H1 (cell line): ENCODE measurements around the gene FAM222B. TPM values are rescaled to one million over a fixed set of nuclear protein-coding genes. Genes with fewer than 3 reads are reported as not detected.

Experiments used
- CBX5 ChIP-seq: fragments of 300-800, 300-1000 bp; sonication (generic); IDR thresholded peaks from 2 replicates; pipeline ENCODE4 v1.7.1; 2016; ENCODE audit warnings: antibody characterized with exemption, low read length, low read depth
- CHD2 ChIP-seq: IDR thresholded peaks from 2 replicates; pipeline ENCODE4 v1.6.1; 2012; ENCODE audit warnings: low read length, improper control_type of control experiment
- CHD7 ChIP-seq: fragments of 300-600 bp; sonication (generic); IDR thresholded peaks from 2 replicates; pipeline ENCODE4 v1.7.1; 2012; ENCODE audit warnings: low read length, moderate library complexity, mild to moderate bottlenecking, inconsistent platforms; ENCODE audit not compliant: insufficient replicate concordance
- JUND ChIP-seq: IDR thresholded peaks from 2 replicates; pipeline ENCODE4 v1.6.1; 2011; ENCODE audit warnings: mild to moderate bottlenecking, improper control_type of control experiment, low read length
- KDM1A ChIP-seq: fragments of 200-600, 300-600 bp; sonication (generic); IDR thresholded peaks from 2 replicates; pipeline ENCODE4 v1.7.1; 2016; ENCODE audit warnings: mild to moderate bottlenecking, low read length, borderline replicate concordance
- KDM4A ChIP-seq: IDR thresholded peaks from one replicate; pipeline ENCODE4 v1.7.1; 2012; ENCODE audit warnings: low read depth, mild to moderate bottlenecking, moderate library complexity, low read length, inconsistent platforms; ENCODE audit not compliant: severe bottlenecking
- POLR2A ChIP-seq, 2 experiments: IDR thresholded peaks; 1 replicate in 1 of 2; 2 replicates in 1 of 2; pipeline ENCODE4 v1.6.1; 2011; ENCODE audit warnings: low read depth in 2 of 2, low read length in 2 of 2, mild to moderate bottlenecking in 2 of 2; ENCODE audit errors: control extremely low read depth in 1 of 2
- RAD21 ChIP-seq, 2 experiments: IDR thresholded peaks in 1 of 2; conservative IDR thresholded peaks in 1 of 2; 2 replicates each; pipeline ENCODE4 v1.6.1; 2011; ENCODE audit warnings: low read depth in 2 of 2, low read length in 2 of 2, improper control_type of control experiment in 1 of 2, inconsistent platforms in 1 of 2, mild to moderate bottlenecking in 1 of 2, moderate library complexity in 1 of 2
- RXRA ChIP-seq: IDR thresholded peaks from 2 replicates; pipeline ENCODE4 v1.6.1; 2011; ENCODE audit warnings: low read depth, mild to moderate bottlenecking, low read length, moderate library complexity; ENCODE audit not compliant: insufficient read depth
- polyA plus RNA-seq, 7 experiments: library from polyadenylated mRNA; depleted of rRNA in 3 of 7; stranded (reverse) in 5 of 7; unstranded in 2 of 7; fragments of >200 nt in 5 of 7; fragments of 200-250 nt in 2 of 7; gene quantifications; 1 replicate in 5 of 7; 2 replicates in 1 of 7; 4 replicates in 1 of 7; pipeline versions ENCODE4 v1.2.1 to v1.2.3, GENCODE V29; 2011 to 2013; ENCODE audit warnings: missing spikeins in 2 of 7, mixed read lengths in 2 of 7
- total RNA-seq: library from RNA; stranded (reverse); fragmentation: NEBNext Ultra II Directional; extraction: Animal tissue kit (Norgen Biotek cat#: 25700); gene quantifications from 2 replicates; pipeline ENCODE4 v1.2.1, GENCODE V29; 2021

The FAM222B gene
- total and polyA plus RNA-seq, 2 of the 8 experiments (the other 6 are each of a cell fraction or from before 2014, with no cell fraction given): 42.1 to 81.7 TPM

- TF ChIP-seq CHD7 (no peak), CBX5 (no peak), RXRA (0 out of 2 replicates have a peak, but pooled peaks have one; percentile 10), POLR2A (IDR thresholded peaks at IDR 0.05; ENCODE audit: control extremely low read depth in 1 of 2, low read depth in 2 of 2, low read length in 2 of 2) (0 out of 3 replicates have a peak, but pooled peaks of 1 of the 2 experiments have one; percentile 93), KDM4A (no peak), KDM1A (no peak), RAD21 (IDR thresholded peaks at IDR 0.05 in 1 of 2, conservative IDR thresholded peaks at IDR 0.05 in 1 of 2; ENCODE audit: low read depth in 2 of 2, low read length in 2 of 2) (no peak), JUND (peak; percentile 56; the same call in 1 of the 2 replicates), CHD2 (peak; percentile 38; the same call in 1 of the 2 replicates)
These were observed 98.3 kb downstream of the FAM222B start (continued) for GRCh38 chr17:28744104-28744971.
